ENCODE results near the gene PCDHB11. TPM values are rescaled to one million over a fixed set of nuclear protein-coding genes. Genes with fewer than 3 reads are reported as not detected.
"Not testable (repeated sequence)": the region's sequence is repeated elsewhere in the genome, so short reads cannot be mapped to it uniquely, and the experiment has no call there.

PCDHB11 gene
- total and polyA plus RNA-seq, 7 donors: 0.34 to 5.0 (median 3.1) TPM; not detected in 2

DNA sequence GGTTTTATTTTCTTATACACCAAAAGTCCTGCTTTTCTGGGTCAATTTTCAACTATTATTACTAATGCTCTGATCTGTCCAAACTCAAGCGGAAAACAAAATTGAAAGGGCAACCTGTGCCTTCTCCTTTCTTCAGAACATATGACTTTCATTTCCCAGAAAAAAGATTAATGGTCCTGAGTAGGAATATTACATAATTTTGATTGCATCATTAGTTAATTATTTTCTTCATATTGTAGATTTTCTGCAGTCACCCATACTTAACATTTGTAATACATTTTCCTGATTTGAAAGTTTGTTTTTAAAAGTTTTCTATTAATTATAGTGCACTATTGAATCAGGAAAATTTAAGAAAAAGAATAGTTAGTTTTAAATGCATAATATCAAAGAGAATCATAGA, 23.5 kb upstream of the PCDHB11 start:
- TF ChIP-seq POLR2AphosphoS5 (IDR thresholded peaks at IDR 0.05): no peak
- TF ChIP-seq POLR2A (IDR thresholded peaks at IDR 0.05): peak in 1 of 2 donors; percentile 9
- TF ChIP-seq, protein P1, sequence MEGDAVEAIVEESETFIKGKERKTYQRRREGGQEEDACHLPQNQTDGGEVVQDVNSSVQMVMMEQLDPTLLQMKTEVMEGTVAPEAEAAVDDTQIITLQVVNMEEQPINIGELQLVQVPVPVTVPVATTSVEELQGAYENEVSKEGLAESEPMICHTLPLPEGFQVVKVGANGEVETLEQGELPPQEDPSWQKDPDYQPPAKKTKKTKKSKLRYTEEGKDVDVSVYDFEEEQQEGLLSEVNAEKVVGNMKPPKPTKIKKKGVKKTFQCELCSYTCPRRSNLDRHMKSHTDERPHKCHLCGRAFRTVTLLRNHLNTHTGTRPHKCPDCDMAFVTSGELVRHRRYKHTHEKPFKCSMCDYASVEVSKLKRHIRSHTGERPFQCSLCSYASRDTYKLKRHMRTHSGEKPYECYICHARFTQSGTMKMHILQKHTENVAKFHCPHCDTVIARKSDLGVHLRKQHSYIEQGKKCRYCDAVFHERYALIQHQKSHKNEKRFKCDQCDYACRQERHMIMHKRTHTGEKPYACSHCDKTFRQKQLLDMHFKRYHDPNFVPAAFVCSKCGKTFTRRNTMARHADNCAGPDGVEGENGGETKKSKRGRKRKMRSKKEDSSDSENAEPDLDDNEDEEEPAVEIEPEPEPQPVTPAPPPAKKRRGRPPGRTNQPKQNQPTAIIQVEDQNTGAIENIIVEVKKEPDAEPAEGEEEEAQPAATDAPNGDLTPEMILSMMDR (IDR thresholded peaks at IDR 0.05): no peak
- Histone ChIP-seq H3K9me3 (peaks cover 14 to 50% (median 20%) of the 10 kb centered on the region in 4 donors), H3K4me3 (no peak overlapping the region), H3K27ac (no peak overlapping the region), H3K36me3 (no peaks in the 10 kb centered on the region), H3K27me3 (peaks cover 4 to 57% (median 4%) of the 10 kb centered on the region in 3 donors), H3K4me1 (no peaks in the 10 kb centered on the region)
- DNase-seq: no peak
- intact Hi-C loops (cut with DNase I): no loop called here
- 65 to 79% methylated on average over 1 of the region's 1 CpG for WGBS, 2 donors

DNA sequence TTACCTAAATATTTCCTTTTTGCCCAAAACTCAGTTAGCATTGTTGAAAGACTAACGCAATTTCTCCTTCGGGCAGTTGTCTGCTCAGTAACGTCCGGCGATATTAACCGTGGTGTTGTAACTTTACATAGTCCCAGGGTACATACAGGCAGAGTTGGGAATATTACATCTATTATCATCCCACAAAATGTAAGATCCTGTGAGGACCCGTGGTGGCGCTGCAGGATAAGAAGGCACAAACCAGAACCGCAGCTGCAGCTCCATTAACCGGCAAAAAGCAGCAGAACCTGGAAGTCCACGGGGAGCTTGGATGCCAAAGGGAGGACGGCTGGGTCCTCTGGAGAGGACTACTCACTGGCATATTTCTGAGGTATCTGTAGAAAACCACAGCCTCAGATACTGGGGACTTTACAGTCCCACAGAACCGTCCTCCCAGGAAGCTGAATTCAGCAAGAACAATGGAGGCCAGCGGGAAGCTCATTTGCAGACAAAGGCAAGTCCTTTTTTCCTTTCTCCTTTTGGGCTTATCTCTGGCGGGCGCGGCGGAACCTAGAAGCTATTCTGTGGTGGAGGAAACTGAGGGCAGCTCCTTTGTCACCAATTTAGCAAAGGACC, 21.7 kb upstream of the PCDHB11 start, which contains the start of gene PCDHB8:
PCDHB8 (plus strand) TSS at position 214 of the 615 bp plus-strand sequence; CDS start at position 459, 245 bp downstream.
- H3K4me1 ChIP-seq; H3K27ac ChIP-seq; DNase-seq; H3K4me3 ChIP-seq; H3K36me3 ChIP-seq; intact Hi-C loops (cut with DNase I): not testable (repeated sequence)
- Histone ChIP-seq H3K9me3 (peaks cover 12 to 58% (median 20%) of the 10 kb centered on the region in 4 donors), H3K27me3 (peaks cover 4 to 57% (median 4%) of the 10 kb centered on the region in 3 donors)
- 26 to 51% methylated on average over 15 to 16 of the region's 18 CpGs for WGBS, 2 donors

DNA sequence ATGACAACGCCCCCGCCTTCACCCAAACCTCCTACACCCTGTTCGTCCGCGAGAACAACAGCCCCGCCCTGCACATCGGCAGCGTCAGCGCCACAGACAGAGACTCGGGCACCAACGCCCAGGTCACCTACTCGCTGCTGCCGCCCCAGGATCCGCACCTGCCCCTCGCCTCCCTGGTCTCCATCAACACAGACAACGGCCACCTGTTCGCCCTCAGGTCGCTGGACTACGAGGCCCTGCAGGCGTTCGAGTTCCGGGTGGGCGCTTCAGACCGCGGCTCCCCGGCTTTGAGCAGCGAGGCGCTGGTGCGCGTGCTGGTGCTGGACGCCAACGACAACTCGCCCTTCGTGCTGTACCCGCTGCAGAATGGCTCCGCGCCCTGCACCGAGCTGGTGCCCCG, 20.1 kb upstream of the PCDHB11 start:
- Histone ChIP-seq H3K9me3 (peaks cover 3 to 53% (median 23%) of the 10 kb centered on the region in 4 donors), H3K27me3 (peaks cover 4 to 68% (median 4%) of the 10 kb centered on the region in 3 donors)
- H3K4me3 ChIP-seq; H3K4me1 ChIP-seq; intact Hi-C loops (cut with DNase I); DNase-seq; H3K27ac ChIP-seq; H3K36me3 ChIP-seq: not testable (repeated sequence)
- 47 to 78% methylated on average over 35 of the region's 39 CpGs for WGBS, 2 donors

GRCh38 chr5:141179876-141180275, 19.6 kb upstream of the PCDHB11 start:
- intact Hi-C loops (cut with DNase I): not testable (repeated sequence)

DNA sequence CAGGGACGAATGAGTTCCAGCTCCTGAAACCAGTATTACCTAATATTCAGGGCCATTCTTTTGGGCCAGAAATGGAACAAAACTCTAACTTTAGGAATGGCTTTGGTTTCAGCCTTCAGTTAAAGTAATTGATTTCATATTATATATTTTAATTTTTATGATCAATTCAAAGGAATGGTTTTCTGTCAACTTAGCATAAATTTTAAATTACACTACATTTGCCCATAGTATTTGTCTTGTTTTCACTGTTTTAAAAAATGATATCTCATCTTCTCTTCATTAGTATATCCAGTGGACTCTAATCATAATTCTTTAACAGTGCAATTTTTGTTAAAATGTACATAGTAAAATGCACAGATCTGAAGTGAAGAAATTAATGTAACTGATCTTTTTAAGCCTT, 19.1 kb upstream of the PCDHB11 start:
- H3K36me3 ChIP-seq: no peaks in the 10 kb centered on the region
- H3K4me3 ChIP-seq: no peak overlapping the region
- H3K27ac ChIP-seq: no peak overlapping the region
- H3K27me3 ChIP-seq: peaks cover 4 to 68% (median 4%) of the 10 kb centered on the region in 3 donors
- 55 to 67% methylated on average over 1 of the region's 1 CpG for WGBS, 2 donors
- no peaks in the 10 kb centered on the region for H3K4me1 ChIP-seq
- no peak for TF ChIP-seq POLR2AphosphoS5 (IDR thresholded peaks at IDR 0.05)
- DNase-seq: no peak
- intact Hi-C loops (cut with DNase I): no loop called here
- H3K9me3 ChIP-seq: peaks cover 3 to 55% (median 19%) of the 10 kb centered on the region in 4 donors

More at GRCh38 chr5:141179876-141180275, 19.6 kb upstream of the PCDHB11 start:
- not testable (repeated sequence) for H3K27ac ChIP-seq, DNase-seq, H3K36me3 ChIP-seq, H3K4me3 ChIP-seq, H3K4me1 ChIP-seq
- peaks cover 3 to 55% (median 21%) of the 10 kb centered on the region in 4 donors for H3K9me3 ChIP-seq
- 43 to 68% methylated on average over 27 to 32 of the region's 32 CpGs for WGBS, 2 donors
- H3K27me3 ChIP-seq: peaks cover 4 to 68% (median 4%) of the 10 kb centered on the region in 3 donors

DNA sequence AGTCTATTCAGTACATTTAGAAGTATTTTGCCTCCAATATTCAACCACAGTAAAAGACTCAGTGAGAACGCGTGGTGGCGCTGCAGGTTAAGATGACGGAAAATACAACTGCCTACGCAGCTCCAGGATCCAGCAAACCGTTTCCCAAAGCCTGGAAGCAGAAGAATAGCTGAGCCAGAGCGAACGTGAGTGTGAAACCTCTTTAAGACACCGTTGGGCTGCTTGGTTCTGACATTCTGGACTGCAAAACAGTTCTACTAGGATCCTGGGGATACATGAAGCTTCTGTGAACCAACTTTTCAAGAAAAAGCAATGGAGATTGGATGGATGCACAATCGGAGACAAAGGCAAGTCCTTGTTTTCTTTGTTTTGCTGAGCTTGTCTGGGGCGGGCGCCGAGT, 17.2 kb upstream of the PCDHB11 start, which contains the start of gene PCDHB16:
PCDHB16 (plus strand) TSS at position 140 of the 400 bp plus-strand sequence; CDS start at position 313, 173 bp downstream.
- Histone ChIP-seq H3K9me3 (peaks cover 3 to 49% (median 14%) of the 10 kb centered on the region in 4 donors), H3K4me3 (peak within 1 kb of the TSS; percentile 12 to 42 (median 32)), H3K4me1 (no peaks in the 10 kb centered on the region), H3K36me3 (no peaks in the 10 kb centered on the region), H3K27ac (peak within 1 kb of the TSS in 2 of 4 donors; percentile 20 to 25), H3K27me3 (peaks cover 0 to 51% (median 4%) of the 10 kb centered on the region in 3 donors)
- DNase-seq: peak; percentile 74
- TF ChIP-seq, protein P1 (IDR thresholded peaks at IDR 0.05): peak in 2 of 4 experiments; percentile 11 to 14
- no peak for TF ChIP-seq POLR2AphosphoS5 (IDR thresholded peaks at IDR 0.05)
- 17 to 40% methylated on average over 13 of the region's 13 CpGs for WGBS, 2 donors
- intact Hi-C loops (cut with DNase I): loop anchor here (1.0 kb wide), 1 partner anchor 382 kb away; no protein-coding TSS in a partner anchor

DNA sequence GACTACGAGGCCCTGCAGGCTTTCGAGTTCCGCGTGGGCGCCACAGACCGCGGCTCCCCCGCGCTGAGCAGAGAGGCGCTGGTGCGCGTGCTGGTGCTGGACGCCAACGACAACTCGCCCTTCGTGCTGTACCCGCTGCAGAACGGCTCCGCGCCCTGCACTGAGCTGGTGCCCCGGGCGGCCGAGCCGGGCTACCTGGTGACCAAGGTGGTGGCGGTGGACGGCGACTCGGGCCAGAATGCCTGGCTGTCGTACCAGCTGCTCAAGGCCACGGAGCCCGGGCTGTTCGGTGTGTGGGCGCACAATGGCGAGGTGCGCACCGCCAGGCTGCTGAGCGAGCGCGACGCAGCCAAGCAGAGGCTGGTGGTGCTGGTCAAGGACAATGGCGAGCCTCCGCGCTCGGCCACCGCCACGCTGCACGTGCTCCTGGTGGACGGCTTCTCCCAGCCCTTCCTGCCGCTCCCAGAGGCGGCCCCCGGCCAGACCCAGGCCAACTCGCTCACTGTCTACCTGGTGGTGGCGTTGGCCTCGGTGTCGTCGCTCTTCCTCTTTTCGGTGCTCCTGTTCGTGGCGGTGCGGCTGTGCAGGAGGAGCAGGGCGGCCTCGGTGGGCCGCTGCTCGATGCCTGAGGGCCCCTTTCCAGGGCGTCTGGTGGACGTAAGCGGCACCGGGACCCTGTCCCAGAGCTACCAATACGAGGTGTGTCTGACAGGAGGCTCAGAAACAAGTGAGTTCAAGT, 15.1 kb upstream of the PCDHB11 start:
- H3K4me3 ChIP-seq; H3K36me3 ChIP-seq; DNase-seq; H3K4me1 ChIP-seq; intact Hi-C loops (cut with DNase I); H3K27ac ChIP-seq: not testable (repeated sequence)
- Histone ChIP-seq H3K9me3 (peaks cover 3 to 44% (median 14%) of the 10 kb centered on the region in 4 donors), H3K27me3 (peaks cover 0 to 44% (median 4%) of the 10 kb centered on the region in 3 donors)
- WGBS, 2 donors: 43 to 68% methylated on average over 53 to 54 of the region's 69 CpGs
